Effector memory CD8-positive, alpha-beta T cell (primary cell): ENCODE results near the gene DCAF4L1.

Experiments used
- ATAC-seq: fragments of 150-1000 bp; cut with Tn5 transposase; replicated peaks from 2 replicates; pipeline ENCODE4 v1.10.0; 2021; ENCODE audit warnings: mild to moderate bottlenecking, moderate library complexity
- DNase-seq, 3 experiments: peaks; one replicate each; pipeline ENCODE4 v3.0.0; 2021
- H3K27ac Mint-ChIP-seq, 2 donors: one replicate each; pipeline ENCODE4 v1.8.0; 2022; ENCODE audit warnings: mild to moderate bottlenecking in 2 of 2, mixed read lengths in 2 of 2, moderate library complexity in 2 of 2
- H3K27me3 Mint-ChIP-seq, 2 donors: one replicate each; pipeline ENCODE4 v1.8.0; 2022; ENCODE audit warnings: mixed read lengths in 2 of 2
- H3K36me3 Mint-ChIP-seq: one replicate; pipeline ENCODE4 v1.8.0; 2022; ENCODE audit warnings: mild to moderate bottlenecking, moderate library complexity, mixed read lengths; ENCODE audit not compliant: insufficient read depth
- H3K4me1 Mint-ChIP-seq, 2 donors: one replicate each; pipeline ENCODE4 v1.8.0; 2022; ENCODE audit warnings: low read depth in 2 of 2, mixed read lengths in 2 of 2
- H3K4me3 Mint-ChIP-seq, 2 donors: one replicate each; pipeline ENCODE4 v1.8.0; 2022; ENCODE audit warnings: mild to moderate bottlenecking in 2 of 2, mixed read lengths in 2 of 2, moderate library complexity in 2 of 2
- H3K9me3 Mint-ChIP-seq, 2 donors: one replicate each; pipeline ENCODE4 v1.8.0; 2022; ENCODE audit warnings: mixed read lengths in 2 of 2

Gene DCAF4L1

DNA sequence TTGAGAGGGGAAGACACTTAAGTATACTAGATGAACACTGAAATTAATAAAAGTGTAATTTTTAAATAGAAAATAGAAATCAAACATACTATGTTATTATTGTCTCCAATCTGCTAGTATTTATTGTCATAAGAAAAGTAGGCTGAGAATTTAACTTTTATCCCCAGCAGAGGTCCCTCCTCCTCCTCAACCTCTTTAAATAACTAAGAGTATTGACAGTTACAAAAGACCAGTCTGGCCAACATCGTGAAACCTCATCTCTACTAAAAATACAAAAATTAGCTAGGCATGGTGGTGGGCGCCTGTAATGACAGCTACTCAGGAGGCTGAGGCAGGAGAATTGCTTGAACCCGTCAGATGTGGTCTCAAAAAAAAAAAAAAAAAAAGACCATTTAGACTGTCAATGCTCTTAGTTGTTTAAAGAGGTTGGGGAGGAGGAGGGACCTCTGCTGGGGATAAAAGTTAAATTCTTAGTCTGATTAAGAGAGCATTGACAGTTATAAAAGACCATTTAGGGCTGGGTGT is 13.0 kb downstream of the DCAF4L1 start:
- Mint-ChIP-seq H3K4me1 (peaks cover 17 to 30% of the 10 kb centered on the region in 2 donors), H3K36me3 (peaks cover 13% of the 10 kb centered on the region), H3K27ac (no peak overlapping the region), H3K27me3 (no peaks in the 10 kb centered on the region), H3K4me3 (no peak overlapping the region), H3K9me3 (no peaks in the 10 kb centered on the region)
- no peak for DNase-seq
- ATAC-seq: no peak

DNA sequence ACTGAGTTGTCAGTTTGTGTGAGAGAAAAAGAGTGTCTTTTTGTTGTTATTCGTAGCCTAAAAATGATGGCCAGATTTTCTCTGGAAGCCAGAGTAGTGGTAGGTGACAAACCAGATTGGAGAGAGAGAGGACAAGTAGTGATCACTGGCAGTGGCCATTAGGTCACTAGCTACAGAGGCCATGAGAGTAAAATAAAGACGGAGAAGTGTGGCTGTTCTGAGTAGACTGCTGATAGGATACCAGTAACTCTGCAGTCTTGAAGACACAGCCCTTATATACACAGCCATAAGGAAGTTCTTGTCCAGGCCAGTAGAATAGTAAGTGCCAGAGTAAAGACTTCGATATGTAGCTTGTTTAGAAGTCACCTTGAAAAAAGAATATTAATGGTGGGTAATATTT is 16.5 kb downstream of the DCAF4L1 start:
- Mint-ChIP-seq H3K27me3 (no peaks in the 10 kb centered on the region), H3K4me3 (no peak overlapping the region), H3K27ac (peak overlapping the region in 1 of 2 donors; percentile 6), H3K4me1 (peaks cover 7 to 17% of the 10 kb centered on the region in 2 donors), H3K9me3 (no peaks in the 10 kb centered on the region), H3K36me3 (no peaks in the 10 kb centered on the region)
- DNase-seq (no peak), ATAC-seq (no peak)

DNA sequence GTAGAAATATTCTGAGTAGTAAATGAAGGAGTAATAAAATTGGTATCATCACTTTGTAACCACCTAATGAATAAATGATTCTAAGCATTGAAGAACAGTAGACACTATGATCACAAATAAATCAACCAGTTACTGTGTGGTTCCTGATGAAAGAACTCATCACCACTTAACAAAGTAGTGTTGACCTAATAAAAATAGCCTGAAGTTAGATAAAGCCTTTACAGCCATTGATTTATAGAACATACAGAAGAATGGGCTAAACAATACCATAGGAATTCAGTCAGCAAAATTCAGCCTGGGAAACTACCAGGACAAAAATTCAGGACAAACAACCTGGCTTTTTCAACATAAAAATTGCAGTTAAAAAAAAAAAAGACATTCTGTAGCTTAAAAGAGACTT is 17.8 kb downstream of the DCAF4L1 start:
- Mint-ChIP-seq H3K36me3 (peaks cover 1% of the 10 kb centered on the region), H3K9me3 (no peaks in the 10 kb centered on the region), H3K4me1 (peaks cover 13 to 27% of the 10 kb centered on the region in 2 donors), H3K27ac (no peak overlapping the region), H3K4me3 (no peak overlapping the region), H3K27me3 (no peaks in the 10 kb centered on the region)
- ATAC-seq: no peak
- DNase-seq: no peak

DNA sequence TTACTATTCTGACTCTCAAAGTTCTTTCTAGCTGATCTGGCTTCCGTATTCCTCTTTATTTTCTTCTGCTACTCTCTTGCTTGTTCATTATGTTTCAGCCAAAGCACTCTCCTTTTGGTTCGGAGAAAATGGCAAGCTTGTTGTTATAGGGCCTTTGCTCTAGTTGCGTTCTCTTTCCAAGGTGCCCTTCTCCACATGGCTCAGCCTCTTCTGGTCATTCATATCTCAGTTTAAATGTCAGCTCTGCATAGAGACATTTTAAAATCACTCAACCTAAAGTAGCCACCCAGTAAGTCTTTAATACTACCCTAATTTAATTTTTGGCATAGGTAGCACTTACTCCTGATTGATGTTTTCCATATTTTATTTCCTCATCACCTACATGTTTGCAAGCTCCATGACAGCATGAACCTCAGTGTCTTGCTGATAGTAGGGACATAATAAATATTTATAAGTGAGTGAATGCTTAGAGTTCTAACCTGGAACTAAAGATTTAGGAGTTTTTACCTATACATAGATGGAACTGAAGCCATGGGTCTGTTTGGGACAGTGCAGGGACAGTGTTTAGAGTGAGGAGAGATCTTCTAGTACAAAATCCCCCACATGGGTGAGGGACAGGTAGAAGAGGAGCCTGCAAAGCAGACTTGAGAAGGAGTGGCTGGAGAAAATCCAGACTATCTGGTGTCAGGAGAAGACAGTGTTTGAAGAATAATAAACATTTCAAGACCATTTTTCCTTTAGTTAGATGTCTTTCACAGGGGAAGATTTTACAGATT is 26.6 kb downstream of the DCAF4L1 start:
- Mint-ChIP-seq H3K27ac (peak overlapping the region in 1 of 2 donors; percentile 29), H3K36me3 (peaks cover 29% of the 10 kb centered on the region), H3K27me3 (no peaks in the 10 kb centered on the region), H3K9me3 (no peaks in the 10 kb centered on the region), H3K4me3 (no peak overlapping the region), H3K4me1 (peaks cover 30 to 53% of the 10 kb centered on the region in 2 donors)
- DNase-seq: no peak
- ATAC-seq: no peak

DNA sequence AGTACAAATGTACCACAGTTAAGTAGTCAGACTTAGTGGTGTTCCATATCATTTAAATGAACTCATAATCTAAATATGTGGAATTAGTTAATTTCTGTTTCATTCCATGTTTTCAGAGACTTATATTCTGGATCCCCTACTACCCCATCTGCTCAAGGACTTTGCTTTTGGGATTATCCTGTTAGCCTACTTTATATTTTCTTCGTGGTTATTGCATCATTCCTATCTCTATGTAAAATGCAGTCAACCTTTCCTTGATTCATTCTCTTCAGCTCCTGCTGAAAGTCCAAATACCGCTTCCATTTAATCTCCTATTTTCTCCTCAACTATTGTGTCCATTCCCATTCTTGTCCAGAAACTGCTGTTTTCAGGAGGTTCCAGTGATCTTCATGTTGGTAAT is 33.9 kb downstream of the DCAF4L1 start:
- no peak for ATAC-seq
- Mint-ChIP-seq H3K27me3 (no peaks in the 10 kb centered on the region), H3K9me3 (no peaks in the 10 kb centered on the region), H3K4me1 (peaks cover 31 to 48% of the 10 kb centered on the region in 2 donors), H3K36me3 (peaks cover 3% of the 10 kb centered on the region), H3K27ac (peak overlapping the region; percentile 1 to 2), H3K4me3 (no peak overlapping the region)
- DNase-seq: no peak

DNA sequence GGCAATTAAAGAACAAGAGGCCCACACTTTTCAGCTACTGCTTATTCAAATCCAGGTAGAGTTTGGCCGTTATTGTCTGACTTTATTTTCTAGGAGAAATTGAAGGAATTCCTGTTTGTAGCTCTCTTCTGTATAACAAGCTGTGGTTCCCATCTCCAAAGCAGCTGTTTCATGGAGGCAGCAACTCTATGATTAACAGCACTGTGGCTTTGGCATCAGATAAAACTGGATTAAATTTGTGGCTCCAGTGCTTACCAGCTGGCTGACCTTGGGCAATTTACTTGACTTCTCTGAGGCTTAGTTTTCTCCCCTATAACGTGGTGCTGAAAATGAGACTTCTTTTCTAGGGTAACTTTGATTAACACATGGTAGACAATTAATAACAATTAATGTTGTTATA is 36.9 kb downstream of the DCAF4L1 start:
- H3K27me3 Mint-ChIP-seq: no peaks in the 10 kb centered on the region
- H3K4me1 Mint-ChIP-seq: peaks cover 23 to 32% of the 10 kb centered on the region in 2 donors
- DNase-seq (no peak), ATAC-seq (no peak)
- no peak overlapping the region for H3K4me3 Mint-ChIP-seq
- peaks cover 23% of the 10 kb centered on the region for H3K36me3 Mint-ChIP-seq
- H3K9me3 Mint-ChIP-seq: no peaks in the 10 kb centered on the region
- H3K27ac Mint-ChIP-seq: no peak overlapping the region
